GM18511 (cell line): ENCODE measurements around the gene CDK15.
"Not testable (repeated sequence)": the region's sequence is repeated elsewhere in the genome, so short reads cannot be mapped to it uniquely, and the experiment has no call there.

ENCODE experiments used
- ATAC-seq: cut with Tn5 transposase; IDR thresholded peaks from one replicate; pipeline ENCODE4 v1.9.1; 2021; ENCODE audit warnings: mild to moderate bottlenecking, moderate library complexity; ENCODE audit not compliant: unreplicated experiment

The CDK15 gene

DNA sequence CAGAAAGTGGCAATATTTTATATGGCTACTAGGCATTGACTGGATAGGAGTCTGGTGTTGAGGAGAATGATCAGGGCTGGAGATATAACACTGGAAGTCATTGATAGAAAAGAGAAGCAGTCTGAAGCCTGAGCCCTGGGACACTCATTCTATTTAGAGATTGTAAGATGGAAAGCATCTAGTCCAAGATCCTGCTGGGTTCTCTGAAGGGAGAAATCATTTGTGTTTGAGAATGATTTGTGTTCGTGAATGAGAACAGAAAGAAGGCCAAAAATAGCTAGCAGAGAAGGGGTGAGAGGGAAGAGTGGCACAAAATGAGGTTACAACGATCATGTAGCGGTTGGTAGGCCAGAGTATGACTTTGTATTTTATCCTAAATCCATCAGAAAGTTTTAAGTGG, 18.0 kb upstream of the CDK15 start:
- no peak for ATAC-seq

DNA sequence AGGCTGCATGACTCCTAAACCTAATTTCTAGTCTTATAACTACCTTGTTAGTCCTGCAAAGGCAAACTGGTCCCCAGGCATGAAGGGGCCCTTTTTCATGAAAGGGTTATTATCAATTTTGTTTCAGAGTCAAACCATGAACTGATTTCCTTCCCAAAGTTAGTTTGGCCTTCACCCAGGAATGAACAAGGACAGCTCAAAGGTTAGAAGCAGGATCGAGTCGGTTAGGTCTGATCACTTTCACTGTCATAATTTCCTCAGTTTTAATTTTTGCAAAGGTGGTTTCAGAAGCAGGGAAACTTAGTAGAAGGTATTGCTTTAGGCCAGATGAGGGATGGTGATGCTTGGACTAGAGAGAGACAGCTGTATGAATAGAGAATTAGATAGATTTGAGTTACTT, 16.9 kb upstream of the CDK15 start:
- no peak for ATAC-seq

DNA sequence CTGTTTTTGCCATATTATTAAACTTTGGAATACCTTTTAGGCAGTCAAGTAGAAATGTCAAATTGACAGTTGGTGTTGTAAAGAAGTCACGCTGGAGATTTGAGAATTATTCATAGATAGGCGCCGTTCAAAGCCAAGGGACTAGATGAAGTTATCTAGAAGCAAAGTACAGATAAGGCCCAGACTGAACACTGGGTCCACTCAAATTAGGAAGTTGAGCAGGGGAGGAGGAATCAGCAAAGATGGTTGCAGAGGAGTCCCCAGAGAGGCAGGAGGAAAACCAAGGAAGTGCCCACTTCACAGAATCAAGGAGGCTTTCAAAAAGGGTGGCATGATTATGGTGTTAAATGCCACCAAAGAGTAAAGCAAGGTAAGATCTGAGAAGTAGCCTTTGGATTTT, 16.0 kb upstream of the CDK15 start:
- ATAC-seq, result no peak

DNA sequence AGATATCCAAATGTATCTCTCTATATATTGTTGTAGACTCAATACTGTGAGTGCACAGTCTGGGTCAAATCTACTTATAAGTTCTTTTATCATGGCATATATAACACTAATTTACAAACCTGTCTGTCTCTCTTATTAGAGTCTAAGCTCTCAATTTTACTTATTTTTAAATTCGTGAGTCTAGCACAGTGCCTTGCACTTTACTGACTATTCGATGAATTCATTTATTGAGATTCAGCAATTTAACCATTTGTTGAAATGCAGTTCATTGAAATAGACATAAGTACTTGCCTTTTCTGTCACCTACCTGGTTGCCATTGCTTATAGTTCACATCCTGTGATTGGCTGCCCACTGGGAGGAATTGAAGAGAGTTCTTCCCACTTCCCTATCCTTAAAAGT, 15.3 kb upstream of the CDK15 start:
- no peak for ATAC-seq

DNA sequence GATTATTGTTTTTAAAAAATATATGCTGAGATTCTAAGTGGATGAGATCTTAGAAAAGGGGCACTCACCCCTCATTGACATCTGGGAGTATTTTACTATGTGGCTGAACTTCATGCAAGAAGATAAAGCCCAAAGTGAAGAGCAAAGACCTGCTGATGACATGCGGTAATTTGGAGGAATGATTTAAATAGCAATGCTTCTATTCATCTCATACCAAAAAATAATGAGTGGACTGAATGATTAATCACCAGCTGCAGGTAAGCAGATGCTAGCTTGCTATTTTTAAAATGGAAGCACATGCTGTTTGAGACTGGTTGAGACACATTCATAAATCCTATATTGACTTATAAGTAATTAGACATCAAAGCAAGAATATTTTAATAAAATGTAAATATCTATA, 12.7 kb upstream of the CDK15 start:
- no peak for ATAC-seq

DNA sequence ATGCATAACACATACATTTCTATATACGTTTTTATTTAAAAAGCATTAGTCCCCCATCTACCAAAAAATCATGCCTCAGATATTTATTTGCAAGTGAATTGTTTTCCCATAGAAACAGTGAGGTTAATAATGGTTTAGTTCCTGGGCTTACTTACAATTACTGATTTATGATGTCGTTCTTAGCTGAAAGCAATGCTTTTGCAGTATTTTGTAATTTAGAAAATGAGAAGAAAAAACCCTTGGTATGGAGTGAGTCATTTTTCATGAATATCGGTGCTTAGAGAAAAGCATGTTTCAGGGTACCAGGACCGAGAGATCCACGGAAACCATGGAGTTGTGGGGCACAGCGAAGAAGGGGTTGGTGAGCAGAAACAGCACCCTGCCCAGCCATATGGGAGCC, 12.0 kb upstream of the CDK15 start:
- ATAC-seq, result no peak

DNA sequence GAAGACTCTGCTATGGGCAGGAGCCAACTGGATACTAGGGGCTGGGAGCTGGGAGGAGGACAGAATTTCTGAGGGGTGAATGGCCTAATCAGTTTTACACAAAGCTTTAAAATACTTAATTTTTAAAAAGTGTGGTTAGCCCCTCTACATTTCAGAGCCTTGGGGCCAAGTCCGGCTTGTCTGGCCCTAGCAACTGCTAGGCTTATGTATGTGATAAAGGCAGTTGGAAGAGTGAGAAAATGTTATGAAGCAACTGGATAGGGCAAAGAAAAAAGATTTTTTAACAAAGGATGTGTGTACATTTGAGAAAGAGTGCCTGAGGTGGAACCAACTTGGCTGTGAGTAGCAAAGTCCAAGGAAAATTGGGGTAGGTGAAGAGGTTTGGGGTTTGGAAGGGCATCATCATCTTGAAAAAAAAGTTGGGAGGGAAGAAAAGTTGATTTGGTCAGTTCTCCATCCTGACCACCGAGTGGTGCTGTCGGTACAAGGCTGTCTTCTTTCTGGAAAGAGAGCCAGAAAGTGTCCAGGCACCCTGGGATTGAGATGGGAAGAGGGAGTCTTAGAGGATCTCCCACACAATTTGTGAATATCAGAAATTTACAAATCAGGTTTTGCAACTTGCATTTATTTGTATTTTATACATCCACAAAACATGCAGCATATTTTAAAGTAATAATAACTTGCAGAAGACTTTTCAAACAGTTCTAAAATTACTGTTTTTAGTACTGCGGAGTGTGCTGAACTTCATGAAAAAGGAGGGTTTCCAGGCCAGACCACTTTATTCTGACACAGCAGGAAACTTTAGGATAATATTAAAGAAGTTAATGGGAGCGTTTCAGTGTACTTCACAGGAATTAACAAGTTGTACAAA, 10.5 kb upstream of the CDK15 start:
- no peak for ATAC-seq

DNA sequence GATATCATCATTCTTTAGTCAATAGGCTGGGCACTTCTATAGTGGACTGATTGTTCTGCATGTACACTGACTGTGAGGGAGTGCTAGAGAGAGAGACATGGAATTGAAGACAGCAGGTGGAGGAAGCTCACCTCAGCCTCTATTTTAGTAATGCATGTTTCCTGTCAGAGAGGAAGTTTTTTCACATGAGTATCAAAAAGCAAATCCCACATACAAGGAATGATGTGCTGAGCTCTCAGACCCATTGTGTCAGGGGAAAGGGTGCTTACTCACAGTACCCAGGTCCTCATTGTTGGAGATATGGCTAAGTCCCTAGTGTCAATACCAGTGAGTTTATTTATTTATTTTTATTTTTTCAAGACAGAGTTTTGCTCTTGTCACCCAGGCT, 9.9 kb upstream of the CDK15 start:
- no peak for ATAC-seq

DNA sequence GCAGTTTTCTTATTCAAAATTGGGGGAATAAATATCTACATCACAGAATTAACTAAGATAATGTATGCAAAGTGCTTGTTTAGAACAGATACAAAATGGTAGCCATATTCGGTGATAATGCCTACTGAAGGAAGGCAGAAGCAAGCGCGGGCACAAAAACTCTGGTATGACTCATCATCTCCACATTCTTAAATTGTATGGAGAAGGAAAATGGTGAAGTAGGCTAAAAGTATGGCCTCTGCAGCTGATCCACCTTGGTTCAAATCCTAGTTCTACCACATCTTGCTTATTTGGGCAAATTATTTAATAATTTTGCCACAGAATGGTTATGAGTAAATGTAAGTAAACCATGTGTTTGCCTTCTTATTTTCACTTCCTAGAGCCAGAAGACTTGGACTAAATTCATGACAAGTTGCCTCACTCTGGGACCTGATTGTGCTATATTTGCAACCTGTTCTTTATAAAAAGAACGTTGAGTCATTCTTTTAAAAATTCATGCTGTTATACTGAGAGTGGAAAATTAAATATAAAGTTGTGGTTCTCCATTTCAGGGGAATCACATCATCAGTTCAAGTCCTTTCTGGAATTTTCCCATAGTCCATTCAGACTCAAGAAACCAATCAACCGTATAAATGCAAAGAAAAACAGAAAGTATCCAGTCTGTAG, 9.0 kb upstream of the CDK15 start:
- ATAC-seq, result no peak

DNA sequence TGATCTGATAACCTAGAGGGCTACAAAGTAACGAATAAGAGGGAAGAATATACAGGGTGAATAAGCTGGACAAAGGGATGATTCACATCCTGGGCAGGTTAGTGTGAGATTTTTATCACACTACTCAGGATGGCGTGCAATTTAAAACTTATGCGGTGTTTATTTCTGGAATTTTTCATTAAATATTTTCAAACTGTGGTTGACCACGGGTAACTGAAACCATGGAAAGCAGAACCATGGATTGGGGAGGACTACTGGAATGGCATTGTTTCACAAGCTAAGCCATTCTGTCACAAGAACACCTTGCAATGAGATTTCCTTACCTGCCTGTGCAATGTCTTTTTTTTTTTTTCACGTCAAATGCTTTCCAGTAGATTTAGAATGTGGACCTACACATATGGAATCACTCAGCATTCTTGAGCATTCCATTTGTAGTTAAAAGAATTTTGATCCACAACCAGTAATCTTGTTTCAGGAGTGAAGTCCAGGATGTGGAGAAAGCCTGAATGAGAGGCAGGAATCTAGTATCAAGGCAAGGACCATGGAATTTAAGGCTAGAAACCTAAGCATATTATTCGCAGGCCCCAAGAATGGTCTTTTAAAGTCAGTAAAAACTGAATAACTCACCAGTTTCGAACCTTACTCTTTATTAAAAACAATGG, 8.0 kb upstream of the CDK15 start:
- ATAC-seq, result no peak

DNA sequence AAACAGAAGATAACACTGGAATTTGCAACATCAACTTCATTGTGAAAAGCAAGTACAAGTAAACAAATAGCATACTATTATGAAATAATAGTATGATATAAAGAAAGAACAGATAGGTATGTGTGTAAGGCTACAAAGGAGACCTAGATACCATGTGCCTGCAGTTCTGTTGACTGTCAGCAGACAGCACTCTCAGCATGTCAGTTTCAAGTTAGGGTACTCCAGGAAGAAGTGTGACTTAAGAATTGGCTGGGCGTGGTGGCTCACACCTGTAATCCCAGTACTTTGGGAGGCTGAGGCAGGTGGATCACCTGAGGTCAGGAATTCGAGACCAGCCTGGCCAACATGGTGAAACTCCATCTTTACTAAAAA, 7.4 kb upstream of the CDK15 start:
- ATAC-seq, result not testable (repeated sequence)

DNA sequence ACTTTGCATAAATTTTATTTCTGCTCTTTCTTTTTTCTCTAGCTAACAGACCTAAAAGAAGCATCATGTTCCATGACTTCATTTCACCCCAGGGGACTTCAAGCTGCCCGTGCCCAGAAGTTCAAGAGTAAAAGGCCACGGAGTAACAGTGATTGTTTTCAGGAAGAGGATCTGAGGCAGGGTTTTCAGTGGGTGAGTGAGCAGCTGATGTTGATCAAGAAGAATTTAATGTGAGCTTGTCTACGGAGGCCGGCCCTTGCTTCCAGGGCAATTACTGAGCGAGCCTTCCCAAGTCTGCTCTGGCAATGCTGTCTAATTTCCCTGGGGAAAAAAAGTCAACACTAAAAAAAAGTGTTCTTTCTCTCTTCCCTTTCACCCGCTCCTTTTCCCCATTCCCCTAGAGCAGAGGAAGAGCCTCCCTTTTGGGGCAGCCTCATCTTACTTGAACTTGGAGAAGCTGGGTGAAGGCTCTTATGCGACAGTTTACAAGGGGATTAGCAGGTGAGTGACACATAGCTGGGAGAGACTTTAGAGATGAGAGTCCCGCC, 1.2 kb downstream of the CDK15 start:
- ATAC-seq, result no peak

DNA sequence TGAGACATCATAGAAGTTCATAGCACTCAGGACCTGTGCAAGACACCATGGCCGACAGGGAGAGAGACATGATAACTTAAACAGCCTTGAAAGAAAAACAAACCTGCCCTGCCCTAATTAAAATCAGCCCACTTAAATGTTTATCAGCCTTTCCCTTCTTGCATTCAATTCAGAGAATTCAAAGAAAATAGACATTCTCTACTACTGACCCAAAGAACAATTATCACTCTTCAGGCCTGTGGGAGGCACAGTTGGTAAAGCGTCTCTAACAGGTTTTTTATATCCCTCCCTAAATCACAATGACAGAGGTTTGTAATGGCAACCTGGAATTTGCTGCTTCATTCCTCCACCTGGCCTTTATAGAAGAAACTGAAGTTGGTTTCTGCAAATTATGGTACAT, 1.7 kb downstream of the CDK15 start:
- no peak for ATAC-seq

DNA sequence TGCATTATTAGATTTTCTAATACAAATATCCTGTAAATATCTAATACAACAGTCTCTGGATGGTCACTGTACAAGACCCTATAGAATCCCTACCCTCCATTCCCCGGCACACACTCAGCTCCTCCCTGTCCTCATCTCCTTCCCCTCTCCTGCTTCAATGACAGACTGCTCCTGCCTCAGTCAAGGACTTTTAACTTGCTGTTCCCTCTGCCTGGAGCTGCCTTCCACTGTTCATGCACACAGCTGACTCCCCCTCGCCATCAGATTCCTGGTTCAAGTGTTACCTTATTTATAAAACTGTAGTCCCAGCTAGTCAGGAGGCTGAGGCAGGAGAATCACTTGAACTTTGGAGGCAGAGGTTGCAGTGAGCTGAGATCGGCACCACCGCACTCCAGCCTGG, 3.3 kb downstream of the CDK15 start:
- no peak for ATAC-seq

DNA sequence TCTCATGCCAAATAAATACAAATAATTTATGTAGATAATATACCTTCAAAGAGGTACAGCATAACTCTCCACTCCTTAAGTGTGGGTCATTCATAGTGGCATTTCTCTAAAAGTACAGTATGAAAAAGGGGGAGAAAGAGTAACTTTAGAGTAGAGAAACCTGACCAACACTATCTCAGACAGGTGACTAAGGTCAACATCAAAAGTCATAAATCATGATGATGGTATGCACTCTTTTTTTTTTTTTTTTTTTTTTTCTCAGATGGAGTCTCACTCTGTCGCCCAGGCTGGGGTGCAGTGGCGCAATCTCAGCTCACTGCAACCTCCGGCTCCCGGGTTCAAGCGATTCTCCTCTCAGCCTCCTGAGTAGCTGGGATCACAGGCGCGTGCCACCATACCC, 4.3 kb downstream of the CDK15 start:
- not testable (repeated sequence) for ATAC-seq

DNA sequence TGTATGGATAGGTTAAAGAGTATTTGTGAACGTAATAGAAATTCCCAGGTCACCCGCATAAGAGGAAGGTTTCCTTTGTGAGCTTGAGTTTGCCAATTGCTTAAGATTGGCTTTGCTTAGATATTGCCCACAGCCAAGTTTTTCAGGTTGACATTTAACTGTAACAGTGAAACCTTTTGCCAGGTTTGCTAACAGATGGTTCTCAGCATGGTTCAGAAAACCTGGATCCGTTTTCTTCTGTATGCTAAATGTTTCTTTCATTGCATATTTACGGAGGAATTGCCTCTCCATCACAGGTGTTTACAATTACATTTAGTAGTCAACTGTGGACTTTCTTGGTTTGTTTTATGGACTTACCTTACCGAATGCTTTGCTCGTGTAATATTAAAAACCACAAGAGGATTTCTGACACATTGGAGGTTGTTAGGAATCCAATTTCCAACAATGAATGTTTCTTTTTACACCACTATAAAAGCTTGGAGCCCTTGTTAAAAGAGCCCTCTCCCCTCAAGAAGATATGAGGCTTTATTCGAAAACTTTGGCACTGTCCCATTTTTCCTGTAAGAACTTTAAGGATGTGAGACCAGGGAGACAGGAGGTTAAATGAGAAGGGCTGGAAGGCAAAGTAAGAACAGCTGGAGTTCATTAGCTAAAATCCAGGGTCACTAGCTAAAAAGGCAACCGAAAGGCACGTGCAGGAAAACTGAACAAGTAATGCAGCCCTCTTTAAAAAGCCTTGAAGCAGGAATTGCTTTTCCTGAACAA, 7.8 kb downstream of the CDK15 start:
- ATAC-seq, result no peak

DNA sequence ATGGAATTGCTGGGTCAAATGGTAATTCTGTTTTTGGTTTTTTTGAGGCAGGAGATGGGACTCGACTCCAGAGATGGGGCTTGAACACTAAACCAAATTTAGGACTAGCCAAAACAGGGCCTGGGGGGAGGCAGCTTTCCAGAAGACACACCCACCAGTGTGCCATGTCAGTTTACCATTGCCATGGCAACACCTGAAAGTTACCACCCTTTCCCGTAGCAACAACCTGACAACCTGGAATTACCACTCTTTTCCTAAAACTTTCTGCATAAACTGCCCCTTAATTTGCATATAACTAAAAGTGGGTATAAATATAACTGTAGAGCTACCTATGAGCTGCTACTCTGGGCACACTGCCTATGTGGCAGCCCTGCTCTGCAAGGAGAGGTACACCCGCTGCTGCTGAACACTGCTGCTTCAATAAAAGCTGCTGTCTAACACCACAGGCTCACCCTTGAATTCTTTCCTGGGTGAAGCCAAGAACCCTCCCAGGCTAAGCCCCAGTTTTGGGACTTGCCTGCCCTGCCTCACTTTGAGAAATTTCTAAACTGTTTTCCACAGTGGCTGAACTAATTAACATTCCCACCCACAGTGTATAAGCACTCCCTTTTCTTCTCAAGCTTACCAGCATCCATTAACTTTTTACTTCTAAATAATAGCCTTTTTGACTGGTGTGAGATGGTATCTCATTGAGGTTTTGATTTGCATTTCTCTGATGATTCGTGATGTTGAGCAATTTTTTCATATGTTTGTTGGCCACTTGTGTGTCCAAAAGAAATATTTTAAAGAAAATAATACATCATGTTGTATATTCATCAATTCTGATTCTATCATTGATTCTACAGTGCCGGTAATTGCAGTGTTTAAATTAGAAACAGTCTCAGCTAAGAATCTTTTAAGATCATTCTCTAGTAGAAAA, 10.6 kb downstream of the CDK15 start:
- no peak for ATAC-seq

DNA sequence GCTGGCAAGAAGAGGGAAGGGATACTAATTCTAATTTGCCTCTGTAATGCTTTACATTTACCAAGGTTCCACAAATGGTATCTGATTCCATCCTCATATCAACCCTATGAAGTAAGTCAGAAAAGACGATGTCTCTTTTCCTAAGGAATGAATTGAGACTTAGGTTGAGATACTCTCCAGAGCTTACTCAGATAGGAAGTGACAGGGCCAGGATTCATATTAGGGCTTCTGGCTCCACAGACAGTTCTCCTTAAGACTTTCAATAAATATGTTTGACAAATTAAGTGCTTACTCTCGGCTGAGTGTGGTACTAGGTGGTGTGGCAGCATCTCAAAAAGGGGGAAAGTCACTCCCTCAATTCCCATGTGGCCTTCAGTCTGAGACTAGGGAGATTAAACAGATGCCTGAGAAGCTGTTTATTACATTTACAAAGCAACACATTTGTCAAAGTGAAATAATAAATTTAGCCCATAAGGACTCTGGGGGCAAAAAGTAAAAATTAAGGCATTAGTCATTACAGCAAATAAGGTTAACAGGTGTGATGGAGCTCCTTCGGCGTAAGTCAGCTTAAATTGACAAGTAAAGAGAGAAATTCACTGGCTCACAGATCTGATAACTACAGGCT, 14.2 kb downstream of the CDK15 start:
- no peak for ATAC-seq

DNA sequence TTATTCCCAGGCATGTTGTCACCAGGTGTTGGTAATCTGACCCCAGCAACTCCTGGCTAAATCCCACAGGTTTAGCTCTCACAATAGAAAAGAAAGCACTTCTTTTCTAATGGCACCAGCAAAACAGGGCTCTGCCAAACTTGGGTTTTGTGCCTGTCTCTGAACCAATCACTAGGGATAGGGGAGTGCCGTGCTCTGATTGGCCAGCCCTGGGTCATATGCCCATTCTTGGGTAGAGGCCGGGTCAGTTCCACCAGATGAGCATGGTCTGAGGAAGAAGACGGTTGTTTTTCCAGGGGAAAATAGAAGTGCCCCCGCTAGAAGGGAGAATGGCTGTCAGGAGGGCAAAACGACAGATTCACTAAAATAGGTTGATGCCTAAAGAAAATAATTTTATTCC, 14.7 kb downstream of the CDK15 start:
- no peak for ATAC-seq

DNA sequence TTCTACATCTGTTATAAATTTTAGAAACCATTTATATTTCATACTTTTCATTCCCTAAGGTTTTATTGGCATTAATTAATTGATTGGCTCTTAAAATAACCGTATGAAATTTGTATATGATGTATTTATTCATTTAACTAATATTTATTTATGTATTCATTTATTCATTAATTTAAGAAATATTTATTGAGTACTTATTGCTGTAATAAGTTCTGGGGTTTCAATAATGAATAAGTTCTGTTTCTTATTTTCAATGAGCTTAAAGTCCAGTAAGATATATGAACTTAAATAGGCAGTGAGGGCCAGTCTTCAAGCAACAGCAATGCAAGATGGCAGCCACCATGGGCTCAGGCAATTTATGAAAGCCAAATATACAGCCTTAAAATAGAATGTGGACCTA, 17.9 kb downstream of the CDK15 start:
- ATAC-seq, result no peak
